ENCODE results near the gene SAMD11.
"Not testable (repeated sequence)": the region's sequence is repeated elsewhere in the genome, so short reads cannot be mapped to it uniquely, and the experiment has no call there.

The SAMD11 gene, protein sequence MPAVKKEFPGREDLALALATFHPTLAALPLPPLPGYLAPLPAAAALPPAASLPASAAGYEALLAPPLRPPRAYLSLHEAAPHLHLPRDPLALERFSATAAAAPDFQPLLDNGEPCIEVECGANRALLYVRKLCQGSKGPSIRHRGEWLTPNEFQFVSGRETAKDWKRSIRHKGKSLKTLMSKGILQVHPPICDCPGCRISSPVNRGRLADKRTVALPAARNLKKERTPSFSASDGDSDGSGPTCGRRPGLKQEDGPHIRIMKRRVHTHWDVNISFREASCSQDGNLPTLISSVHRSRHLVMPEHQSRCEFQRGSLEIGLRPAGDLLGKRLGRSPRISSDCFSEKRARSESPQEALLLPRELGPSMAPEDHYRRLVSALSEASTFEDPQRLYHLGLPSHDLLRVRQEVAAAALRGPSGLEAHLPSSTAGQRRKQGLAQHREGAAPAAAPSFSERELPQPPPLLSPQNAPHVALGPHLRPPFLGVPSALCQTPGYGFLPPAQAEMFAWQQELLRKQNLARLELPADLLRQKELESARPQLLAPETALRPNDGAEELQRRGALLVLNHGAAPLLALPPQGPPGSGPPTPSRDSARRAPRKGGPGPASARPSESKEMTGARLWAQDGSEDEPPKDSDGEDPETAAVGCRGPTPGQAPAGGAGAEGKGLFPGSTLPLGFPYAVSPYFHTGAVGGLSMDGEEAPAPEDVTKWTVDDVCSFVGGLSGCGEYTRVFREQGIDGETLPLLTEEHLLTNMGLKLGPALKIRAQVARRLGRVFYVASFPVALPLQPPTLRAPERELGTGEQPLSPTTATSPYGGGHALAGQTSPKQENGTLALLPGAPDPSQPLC

GRCh38 chr1:923131-923990, at the start of gene SAMD11:
Gene SAMD11, plus strand, starts transcription at chr1:923923. Its CDS starts 509 bp downstream, at chr1:924432.
- peak; percentile 70 for DNase-seq

DNA sequence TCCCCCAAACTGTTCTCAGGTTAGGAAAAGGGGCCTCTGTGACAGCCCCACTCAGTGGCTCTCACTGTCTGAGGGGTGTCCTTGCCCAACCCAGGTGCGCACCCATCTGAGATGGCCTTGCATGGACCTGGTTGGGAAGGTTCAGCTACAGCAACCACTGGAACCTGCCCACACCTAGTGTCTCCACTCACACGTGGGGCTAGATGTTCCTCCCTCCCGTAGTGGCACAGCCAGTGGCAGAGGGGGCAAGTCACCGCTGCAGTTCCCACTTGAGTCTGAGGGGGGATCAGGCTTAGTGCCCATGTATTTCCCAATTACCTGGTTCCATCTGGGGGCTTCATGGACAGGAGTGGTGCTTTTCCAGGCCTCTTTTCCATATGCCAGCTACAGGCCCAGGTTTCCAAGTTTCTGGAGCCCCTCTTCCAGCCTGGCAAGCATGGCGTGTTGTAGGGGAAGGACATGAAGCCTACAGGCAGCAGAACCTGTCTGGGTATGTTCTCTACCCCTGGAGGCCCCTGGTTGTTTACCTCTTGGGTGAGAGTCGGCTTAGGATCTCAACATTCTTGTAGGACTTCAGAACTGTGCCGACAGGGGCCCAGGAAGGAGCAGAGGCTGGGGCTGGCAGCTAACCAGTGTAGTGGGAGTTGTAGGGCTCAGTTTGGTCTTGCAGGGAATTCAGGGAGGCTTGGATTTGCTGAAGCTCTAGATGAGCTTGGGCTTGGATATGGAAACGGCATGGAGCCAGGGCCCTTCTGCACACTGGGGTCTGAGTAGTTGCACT, 47.1 kb upstream of the SAMD11 start:
- not testable (repeated sequence) for DNase-seq

GRCh38 chr1:877209-877986, 46.3 kb upstream of the SAMD11 start:
- DNase-seq, result not testable (repeated sequence)

DNA sequence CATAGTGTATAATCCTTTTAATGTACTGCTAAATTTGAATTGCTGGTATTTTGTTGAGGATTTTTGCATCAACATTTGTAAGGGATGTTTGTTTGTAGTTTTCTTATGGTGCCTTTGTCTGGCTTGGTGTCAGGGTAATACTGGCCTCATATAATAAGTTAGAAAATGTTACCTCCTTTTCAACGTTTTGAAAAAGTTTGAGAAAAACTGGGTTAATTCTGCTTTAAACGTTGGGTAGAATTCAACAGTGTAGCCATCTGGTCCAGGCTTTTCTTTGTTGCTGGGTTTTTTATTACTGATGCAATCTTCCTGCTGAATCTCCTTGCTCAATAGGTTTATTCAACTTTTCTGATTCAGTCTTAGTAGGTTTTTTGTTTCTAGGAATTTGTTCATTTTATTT, 43.2 kb upstream of the SAMD11 start:
- DNase-seq, result not testable (repeated sequence)

DNA sequence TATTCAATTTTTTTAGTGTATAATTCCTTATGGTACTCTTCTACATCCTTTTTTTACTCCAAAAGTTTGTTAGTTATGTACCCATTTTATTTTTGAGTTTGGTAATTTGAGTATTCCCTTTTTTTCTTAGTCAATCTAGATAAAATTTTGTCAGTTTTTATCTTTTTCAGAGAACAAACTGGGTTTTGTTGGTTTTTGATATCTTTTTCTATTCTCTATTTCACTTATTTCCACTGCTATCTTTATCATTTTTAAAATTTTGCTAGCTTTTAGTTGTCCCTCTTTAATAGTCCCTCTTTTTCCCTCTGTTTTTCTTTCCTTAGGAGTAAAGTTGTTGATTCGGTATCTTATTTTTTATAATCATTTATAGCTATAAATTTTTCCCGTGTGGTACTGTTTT, 42.8 kb upstream of the SAMD11 start:
- not testable (repeated sequence) for DNase-seq

DNA sequence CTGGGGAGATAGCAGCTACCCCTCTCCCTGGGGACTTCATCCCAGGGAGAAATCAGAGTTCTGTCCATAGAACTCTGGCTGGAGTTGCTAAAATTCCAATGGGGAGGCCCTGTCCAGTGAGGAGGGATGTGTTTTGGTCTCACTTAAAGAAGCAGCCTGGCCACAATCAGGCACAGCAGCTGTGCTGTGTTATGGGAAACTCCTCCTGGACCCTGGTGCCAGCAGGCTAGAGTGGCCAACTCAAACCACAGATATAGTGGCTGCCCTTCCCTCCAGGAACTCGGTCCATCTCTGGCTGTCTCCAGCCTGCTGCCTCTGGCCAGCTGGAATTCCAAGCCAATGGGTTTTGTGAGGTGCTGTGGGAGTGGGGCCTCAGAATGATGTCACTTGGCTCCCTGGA, 37.4 kb upstream of the SAMD11 start:
- no peak for DNase-seq

DNA sequence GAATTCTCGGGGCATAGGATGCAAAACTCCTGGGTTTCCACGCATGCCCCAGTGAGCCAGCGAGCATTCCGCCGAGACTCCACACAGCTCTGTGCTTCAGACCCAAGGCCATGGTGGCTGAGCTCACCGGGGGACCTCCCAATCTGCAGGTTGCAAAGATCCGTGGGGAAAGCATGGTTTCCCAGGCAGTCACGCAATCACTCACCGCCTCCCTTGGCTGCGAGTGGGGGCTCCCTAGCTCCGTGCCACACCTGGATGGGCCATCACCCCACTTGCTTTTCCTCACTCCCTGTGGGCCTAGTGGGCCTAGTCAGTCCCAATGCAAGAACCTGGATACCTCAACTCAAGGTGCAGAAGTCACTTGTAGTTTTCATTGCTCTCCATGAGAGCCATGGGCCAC, 37.0 kb upstream of the SAMD11 start:
- DNase-seq, result no peak

- no peak for DNase-seq
These were observed 35.4 kb upstream of the SAMD11 start for GRCh38 chr1:888297-888696.

- DNase-seq, result not testable (repeated sequence)
These were observed 33.9 kb upstream of the SAMD11 start for GRCh38 chr1:889774-890173.

DNA sequence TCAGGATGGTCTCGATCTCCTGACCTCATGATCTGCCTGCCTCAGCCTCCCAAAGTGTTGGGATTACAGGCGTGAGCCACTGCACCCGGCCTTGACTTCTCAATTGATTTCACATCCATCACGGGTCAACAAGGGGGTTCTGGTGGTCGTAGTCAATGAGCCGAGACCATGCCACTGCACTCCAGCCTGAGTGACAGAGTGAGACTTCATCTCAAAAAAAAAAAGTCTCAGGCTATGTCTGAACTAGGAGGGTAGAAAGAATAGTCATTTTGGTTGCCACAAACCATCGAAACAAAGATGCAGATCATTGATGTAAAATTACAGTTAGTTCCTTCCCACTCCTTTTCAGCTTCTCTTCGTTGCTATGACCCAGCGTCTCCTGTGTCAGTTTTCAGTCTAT, 33.5 kb upstream of the SAMD11 start:
- DNase-seq, result not testable (repeated sequence)

- no peak for DNase-seq
These were observed 33.1 kb upstream of the SAMD11 start for GRCh38 chr1:890661-891060.

GRCh38 chr1:897226-897625, 26.5 kb upstream of the SAMD11 start:
- no peak for DNase-seq

DNA sequence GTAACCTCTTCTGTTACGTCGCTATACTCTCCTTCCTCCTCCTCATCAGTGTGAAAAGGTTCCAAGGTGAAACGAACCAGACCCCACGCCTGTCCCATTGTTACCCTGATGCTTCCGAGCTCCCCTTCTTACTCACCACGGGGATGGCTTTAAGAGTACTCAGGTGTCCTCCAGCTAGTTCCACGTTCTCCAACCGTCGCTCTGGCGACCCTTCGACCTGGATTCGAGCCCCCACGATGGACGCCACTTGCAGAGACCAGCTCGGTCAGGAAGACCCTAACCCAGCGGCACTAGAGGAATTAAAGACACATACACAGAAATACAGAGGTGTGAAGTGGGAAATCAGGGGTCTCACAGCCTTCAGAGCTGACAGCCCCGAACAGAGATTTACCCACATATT, 25.8 kb upstream of the SAMD11 start:
- not testable (repeated sequence) for DNase-seq

DNA sequence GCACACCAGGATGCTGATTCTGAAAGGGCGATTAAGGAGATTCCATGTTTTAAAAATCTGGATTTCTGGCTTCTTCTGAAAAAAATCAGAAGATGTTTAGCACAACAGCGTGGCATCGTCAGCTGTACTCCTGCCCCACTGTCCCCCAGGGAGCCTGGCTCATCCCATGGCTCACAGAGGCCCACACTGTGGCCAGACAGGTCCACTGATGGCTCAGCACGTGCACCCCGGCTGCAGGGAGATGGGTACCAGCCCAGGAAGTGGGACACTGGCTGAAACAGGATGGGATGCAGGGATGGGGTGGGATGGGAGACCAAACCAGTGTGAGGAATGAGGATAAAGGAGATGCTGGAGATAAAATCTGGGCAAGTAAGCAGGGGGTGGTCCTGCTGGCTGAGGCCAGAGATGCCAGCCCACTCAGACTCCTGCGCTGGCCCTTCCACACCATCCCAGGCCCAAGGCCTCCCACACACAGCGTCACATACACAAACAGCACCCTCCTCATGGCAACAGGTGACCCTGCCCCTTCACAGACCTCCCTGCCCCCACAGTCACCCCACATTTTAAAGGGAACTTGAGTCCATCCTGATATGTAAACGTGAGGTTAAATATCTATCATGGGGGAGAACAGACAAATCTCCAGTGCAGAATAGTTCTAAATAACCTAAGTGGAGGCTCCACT, 23.9 kb upstream of the SAMD11 start:
- no peak for DNase-seq

DNA sequence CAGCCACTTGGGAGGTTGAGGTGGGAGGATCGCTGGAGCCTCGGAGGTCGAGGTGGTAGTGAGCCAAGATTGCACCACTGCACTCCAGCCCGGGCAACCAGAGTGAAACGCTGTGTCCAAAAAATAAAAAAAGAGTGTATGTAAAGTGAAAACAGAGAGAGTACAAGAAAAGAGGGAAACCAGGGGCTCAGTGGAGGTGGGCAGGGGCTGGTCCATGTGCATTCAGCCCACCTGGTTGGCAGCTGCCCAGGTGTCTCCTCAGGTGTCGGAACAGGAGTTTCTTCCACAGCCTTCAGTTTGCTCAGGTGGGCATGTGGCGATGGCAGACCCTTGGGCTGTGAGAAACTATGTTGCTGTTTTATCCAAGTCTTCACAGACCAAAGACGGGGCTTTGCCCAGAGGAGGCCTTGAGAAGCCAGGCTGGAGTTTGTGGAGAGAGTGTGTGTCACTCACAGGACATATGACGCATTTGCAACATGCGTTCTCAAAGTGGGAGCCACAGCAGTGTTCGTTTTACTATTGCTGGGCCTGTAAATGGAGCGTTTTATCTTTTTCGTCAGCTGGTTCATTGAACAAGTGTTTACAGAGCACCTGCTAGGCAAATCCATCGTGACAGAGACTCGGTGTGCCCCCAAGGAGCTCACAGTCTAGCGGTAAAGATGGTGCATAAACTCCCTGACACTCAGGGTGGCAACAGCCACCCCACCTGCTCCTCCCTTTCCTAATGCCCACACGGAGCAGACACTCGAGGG, 22.4 kb upstream of the SAMD11 start:
- no peak for DNase-seq

GRCh38 chr1:902802-903201, 20.9 kb upstream of the SAMD11 start:
- DNase-seq, result no peak

DNA sequence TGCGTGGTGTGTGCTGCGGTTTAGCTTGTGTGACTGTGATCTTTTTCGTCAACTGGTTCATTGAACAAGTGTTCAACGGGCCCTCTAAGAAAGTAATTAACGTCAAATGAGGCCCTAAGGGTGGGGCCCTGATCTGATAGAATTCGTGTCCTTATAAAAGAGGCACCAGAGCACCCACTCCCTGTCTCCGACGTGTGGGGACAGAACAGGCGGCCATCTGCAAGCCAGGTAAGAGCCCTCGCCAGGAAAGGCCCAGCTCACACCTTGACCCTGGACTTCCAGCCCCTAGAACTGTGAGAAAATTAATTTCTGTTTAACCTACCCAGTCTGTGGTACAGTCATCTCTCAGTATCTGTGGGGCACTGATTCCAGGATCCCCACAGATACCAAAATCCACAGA, 20.4 kb upstream of the SAMD11 start:
- DNase-seq, result no peak

DNA sequence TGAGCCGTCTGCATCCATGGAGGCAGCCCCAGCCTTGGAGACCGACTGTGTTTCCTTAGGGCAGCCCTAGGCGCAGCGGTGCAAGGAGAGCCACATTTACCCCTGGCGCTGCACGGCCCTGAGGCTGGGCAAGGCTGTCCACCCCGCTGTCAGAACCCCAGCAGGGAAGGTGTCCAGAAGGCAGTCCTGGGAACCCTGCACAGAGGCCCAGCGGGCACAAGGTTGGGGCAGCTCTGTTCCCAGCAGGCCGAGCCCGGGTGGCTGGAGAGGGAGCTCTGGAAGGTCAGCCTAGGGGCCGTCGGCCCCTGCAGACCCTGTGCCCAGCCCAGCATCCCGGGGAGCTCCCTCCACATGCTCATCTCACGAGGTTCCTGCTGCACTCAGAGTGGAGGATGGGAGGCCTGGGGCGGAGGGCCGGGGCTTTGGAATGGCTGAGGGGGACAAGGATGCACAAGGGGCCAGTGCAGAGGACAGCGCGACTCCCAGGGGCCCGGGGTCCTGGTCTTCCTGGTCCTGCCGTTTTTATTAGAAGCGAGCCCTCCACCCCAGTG, 19.9 kb upstream of the SAMD11 start:
- DNase-seq, result no peak

DNA sequence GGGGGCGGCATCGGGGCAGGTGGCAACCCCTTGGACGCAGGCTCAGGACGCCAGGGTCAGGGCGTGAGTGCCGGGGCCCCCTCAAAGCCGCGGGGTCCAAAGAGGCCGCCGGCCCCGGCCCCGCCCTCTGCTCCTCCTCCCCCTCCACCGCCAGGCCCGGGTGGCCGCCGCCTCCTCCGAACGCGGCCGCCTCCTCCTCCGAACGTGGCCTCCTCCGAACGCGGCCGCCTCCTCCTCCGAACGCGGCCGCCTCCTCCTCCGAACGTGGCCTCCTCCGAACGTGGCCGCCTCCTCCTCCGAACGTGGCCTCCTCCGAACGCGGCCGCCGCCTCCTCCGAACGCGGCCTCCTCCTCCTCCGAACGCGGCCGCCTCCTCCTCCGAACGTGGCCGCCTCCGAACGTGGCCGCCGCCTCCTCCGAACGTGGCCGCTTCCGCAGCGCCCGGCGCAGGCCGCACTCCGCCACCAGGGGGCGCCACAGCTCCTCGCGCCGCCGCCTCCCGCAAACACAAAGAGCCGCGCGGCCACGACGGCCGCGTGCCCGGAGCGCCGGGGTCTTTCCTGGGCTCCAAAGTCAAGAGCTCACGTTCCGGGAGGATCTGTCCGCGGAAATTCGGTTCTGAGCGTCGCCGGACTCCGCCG, 19.3 kb upstream of the SAMD11 start:
- peak; percentile 87 for DNase-seq
